ENCODE measurements around the gene GIGYF1. TPM values are rescaled to one million over a fixed set of nuclear protein-coding genes. Genes with fewer than 3 reads are reported as not detected.

The GIGYF1 gene
- total RNA-seq, 1 donor from 2014 or later, result 14.1 TPM

DNA sequence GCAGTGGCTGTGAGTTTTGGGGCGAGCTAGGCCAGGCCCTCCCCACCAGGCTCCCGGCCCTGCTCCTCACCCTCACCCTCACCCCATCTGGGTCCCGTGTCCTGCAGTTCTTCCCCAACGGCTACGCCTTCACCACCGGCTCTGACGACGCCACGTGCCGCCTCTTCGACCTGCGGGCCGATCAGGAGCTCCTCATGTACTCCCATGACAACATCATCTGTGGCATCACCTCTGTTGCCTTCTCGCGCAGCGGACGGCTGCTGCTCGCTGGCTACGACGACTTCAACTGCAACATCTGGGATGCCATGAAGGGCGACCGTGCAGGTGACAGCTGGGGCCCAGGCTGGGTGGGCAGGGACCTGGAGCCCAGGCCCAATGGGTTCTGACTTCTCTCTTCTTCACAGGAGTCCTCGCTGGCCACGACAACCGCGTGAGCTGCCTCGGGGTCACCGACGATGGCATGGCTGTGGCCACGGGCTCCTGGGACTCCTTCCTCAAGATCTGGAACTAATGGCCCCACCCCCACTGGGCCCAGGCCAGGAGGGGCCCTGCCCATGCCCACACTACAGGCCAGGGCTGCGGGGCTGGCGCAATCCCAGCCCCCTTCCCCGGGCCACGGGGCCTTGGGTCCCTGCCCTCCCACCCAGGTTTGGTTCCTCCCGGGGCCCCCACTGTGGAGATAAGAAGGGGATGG, 15.6 kb downstream of the GIGYF1 start:
- TF ChIP-seq, protein P1, sequence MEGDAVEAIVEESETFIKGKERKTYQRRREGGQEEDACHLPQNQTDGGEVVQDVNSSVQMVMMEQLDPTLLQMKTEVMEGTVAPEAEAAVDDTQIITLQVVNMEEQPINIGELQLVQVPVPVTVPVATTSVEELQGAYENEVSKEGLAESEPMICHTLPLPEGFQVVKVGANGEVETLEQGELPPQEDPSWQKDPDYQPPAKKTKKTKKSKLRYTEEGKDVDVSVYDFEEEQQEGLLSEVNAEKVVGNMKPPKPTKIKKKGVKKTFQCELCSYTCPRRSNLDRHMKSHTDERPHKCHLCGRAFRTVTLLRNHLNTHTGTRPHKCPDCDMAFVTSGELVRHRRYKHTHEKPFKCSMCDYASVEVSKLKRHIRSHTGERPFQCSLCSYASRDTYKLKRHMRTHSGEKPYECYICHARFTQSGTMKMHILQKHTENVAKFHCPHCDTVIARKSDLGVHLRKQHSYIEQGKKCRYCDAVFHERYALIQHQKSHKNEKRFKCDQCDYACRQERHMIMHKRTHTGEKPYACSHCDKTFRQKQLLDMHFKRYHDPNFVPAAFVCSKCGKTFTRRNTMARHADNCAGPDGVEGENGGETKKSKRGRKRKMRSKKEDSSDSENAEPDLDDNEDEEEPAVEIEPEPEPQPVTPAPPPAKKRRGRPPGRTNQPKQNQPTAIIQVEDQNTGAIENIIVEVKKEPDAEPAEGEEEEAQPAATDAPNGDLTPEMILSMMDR (conservative IDR thresholded peaks at IDR 0.05; ENCODE audit: low read depth, low read length), result no peak
- no peak for DNase-seq (ENCODE audit: low read depth)
- no peak overlapping the region for H3K4me3 ChIP-seq (ENCODE audit: low read depth, low read length)

- DNase-seq (ENCODE audit: low read depth), result no peak
- TF ChIP-seq, protein P1 (conservative IDR thresholded peaks at IDR 0.05; ENCODE audit: low read depth, low read length), result no peak
- H3K4me3 ChIP-seq (ENCODE audit: low read depth, low read length), result no peak overlapping the region
Measured at GRCh38 chr7:100677308-100678267, 16.5 kb downstream of the GIGYF1 start.

DNA sequence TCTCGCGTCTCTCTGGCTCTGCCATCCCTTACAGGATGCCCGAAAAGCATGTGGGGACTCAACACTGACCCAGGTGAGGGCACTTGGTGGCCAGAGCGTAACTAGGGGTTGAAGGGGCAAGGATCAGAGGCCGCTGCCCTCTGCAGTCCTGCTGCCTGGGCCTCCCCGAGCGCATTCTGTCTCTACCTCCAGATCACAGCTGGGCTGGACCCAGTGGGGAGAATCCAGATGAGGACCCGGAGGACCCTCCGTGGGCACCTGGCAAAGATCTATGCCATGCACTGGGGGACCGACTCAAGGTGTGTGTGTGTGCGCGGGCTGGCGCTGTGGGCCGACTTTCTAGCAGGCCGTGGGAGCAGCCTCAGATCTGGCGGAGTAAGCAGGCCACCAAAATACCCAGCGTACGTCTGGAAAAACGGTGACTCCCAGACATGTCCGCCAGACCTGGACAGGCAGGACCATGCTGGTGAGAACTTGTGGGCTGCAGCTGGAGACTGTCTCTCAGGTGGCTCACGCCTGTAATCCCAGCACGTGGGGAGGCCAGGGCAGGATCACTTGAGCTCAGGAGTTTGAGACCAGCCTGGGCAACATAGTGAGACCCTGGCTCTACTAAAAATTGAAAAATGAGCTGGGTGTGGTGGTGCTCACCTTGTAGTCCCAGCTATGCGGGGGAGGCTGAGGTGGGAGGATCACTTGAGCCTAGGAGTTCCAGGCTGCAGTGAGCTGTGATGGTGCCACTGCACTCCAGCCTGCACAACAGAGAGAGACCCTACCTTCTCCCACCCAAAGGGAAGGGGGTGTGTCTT, 17.3 kb downstream of the GIGYF1 start:
- DNase-seq (ENCODE audit: low read depth), result no peak
- H3K4me3 ChIP-seq (ENCODE audit: low read depth, low read length), result peak overlapping the region; percentile 96

DNA sequence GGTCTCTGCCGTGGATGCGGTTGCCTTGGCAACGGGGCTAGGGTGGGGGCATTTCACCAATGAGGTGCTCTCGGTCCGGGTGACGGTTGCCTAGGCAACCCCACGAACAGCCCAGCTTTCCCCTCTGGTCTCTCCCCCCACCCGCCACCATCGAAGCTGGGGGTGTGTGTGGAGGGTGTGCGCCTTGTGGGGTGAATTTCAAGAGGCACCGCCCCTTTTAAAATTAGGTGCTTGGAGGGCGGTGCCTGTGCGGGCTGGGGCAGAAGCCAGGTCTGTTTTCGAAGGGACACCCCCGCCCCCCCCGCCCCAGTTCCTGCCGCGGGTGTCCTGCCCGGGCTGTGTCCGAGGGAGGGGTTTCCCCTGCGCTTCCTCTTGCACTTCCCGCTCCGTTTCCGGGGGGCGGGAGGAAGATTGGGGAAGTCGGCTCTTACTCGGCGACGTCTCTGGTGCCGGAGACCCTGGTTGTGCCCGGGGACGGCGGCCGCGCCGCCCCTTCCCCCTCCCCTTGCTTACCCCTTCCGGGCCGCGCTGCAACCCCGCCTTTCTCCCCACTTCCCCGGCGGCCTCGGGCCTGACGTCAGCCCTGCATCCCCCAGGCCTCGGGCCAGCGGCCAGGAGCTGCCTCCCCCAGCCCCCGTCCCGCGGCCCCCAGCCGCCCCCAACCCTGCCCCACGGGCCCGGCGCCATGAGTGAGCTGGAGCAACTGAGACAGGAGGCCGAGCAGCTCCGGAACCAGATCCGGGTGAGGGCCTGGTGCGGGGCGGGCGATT, 18.3 kb downstream of the GIGYF1 start:
- TF ChIP-seq, protein P1 (conservative IDR thresholded peaks at IDR 0.05; ENCODE audit: low read depth, low read length), result no peak
- no peak for DNase-seq (ENCODE audit: low read depth)
- peak overlapping the region; percentile 96 for H3K4me3 ChIP-seq (ENCODE audit: low read depth, low read length)

More for the DNA sequence above, 17.3 kb downstream of the GIGYF1 start:
- TF ChIP-seq, protein P1 (conservative IDR thresholded peaks at IDR 0.05; ENCODE audit: low read depth, low read length), result no peak

DNA sequence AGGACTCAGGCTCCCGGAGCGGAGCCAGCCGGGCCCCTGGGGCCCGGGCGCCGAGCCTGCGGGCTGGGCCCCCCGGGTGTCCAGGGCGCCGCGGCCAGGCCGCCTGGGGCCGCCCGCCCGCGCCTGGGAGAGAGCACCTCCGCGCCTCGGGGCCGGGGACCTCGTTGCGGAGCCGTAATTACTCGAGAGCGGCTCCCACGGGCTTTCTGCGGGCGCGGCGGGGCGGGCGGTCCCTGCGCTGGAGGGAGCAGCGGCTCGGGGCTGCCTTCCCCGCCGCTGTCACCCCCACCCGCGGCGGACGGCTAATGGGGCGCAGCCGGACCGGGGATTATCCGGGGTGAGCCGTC, 19.0 kb downstream of the GIGYF1 start:
- no peak for DNase-seq (ENCODE audit: low read depth)
- H3K4me3 ChIP-seq (ENCODE audit: low read depth, low read length), result peak overlapping the region; percentile 96
- TF ChIP-seq, protein P1 (conservative IDR thresholded peaks at IDR 0.05; ENCODE audit: low read depth, low read length), result no peak

All from epithelial cell of proximal tubule (primary cell).